HL-60 (cell line): ENCODE data around the gene FNDC10.

Experiments used
- DNase-seq, 2 experiments: peaks; one replicate each; pipeline ENCODE4 v3.0.0-alpha.2; 2010 to 2020; ENCODE audit warnings: low read depth in 1 of 2, low spot score in 1 of 2
- H3K27ac ChIP-seq: fragments of 250-450 bp; sonication (Bioruptor Pico); replicated peaks from 2 replicates; pipeline ENCODE4 v1.5.1; 2020; ENCODE audit warnings: mild to moderate bottlenecking, moderate library complexity
- H3K27me3 ChIP-seq: fragments of 250-450 bp; sonication (Bioruptor Pico); 2 replicates; pipeline ENCODE4 v1.5.1; 2021; ENCODE audit warnings: mild to moderate bottlenecking, moderate library complexity; ENCODE audit not compliant: insufficient read depth, poor library complexity, severe bottlenecking
- H3K4me3 ChIP-seq: replicated peaks from 2 replicates; pipeline ENCODE4 v1.5.1; 2011; ENCODE audit warnings: mild to moderate bottlenecking, control low read depth, low read length; ENCODE audit not compliant: insufficient read depth
- GABPA ChIP-seq: IDR thresholded peaks from 2 replicates; pipeline ENCODE4 v1.6.1; 2012; ENCODE audit warnings: low read depth
- POLR2AphosphoS5 ChIP-seq: IDR thresholded peaks from 2 replicates; pipeline ENCODE4 v1.6.1; 2012; ENCODE audit warnings: low read depth
- SPI1 ChIP-seq: IDR thresholded peaks from 2 replicates; pipeline ENCODE4 v1.6.1; 2012; ENCODE audit warnings: low read depth, mild to moderate bottlenecking, borderline replicate concordance
- TF ChIP-seq, protein P1 (sequence below): IDR thresholded peaks from one replicate; pipeline ENCODE4 v1.5.1; 2011; ENCODE audit warnings: low read length, control low read depth, inconsistent platforms; ENCODE audit not compliant: insufficient read depth
- TF ChIP-seq, protein P2 (sequence below): IDR thresholded peaks from 2 replicates; pipeline ENCODE4 v1.6.1; 2012; ENCODE audit warnings: low read depth; ENCODE audit not compliant: insufficient replicate concordance

Gene FNDC10

DNA sequence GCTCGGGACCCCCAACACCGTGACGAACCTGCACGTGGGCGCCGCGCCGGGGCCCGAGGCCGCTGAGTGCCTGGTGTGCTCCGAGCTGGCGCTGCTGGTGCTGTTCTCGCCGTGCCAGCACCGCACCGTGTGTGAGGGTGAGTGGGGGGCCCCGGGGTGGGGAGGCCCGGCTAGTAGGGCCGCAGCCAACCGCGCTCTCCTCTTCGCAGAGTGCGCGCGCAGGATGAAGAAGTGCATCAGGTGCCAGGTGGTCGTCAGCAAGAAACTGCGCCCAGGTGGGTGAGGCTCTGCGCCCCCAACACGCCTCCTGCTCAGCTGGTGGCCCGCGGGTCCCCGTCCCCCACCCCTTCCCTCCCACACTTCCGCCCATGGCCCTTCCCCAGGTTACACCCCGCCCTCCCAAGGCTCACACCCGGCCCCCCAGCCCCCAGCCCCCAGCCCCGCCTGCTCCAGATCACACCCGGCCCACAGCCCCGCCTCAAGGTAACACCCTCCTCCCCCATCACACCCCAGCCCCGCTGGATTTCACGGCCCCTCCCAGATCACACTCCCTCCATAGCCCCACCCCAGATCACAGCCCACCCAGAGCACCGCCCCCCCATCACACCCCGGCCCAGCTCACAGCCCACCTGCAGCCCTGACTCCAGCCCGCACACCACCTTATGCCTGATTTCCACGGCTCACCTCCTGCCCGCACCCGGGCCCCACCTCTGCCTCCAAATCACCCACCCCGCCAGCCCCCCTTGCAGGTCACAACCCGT is 29.7 kb upstream of the FNDC10 start:
- Histone ChIP-seq H3K27me3 (peaks cover 10% of the 10 kb centered on the region), H3K4me3 (no peak overlapping the region), H3K27ac (no peak overlapping the region)
- DNase-seq = no peak
- TF ChIP-seq SPI1 = no peak
- TF ChIP-seq, protein P1, sequence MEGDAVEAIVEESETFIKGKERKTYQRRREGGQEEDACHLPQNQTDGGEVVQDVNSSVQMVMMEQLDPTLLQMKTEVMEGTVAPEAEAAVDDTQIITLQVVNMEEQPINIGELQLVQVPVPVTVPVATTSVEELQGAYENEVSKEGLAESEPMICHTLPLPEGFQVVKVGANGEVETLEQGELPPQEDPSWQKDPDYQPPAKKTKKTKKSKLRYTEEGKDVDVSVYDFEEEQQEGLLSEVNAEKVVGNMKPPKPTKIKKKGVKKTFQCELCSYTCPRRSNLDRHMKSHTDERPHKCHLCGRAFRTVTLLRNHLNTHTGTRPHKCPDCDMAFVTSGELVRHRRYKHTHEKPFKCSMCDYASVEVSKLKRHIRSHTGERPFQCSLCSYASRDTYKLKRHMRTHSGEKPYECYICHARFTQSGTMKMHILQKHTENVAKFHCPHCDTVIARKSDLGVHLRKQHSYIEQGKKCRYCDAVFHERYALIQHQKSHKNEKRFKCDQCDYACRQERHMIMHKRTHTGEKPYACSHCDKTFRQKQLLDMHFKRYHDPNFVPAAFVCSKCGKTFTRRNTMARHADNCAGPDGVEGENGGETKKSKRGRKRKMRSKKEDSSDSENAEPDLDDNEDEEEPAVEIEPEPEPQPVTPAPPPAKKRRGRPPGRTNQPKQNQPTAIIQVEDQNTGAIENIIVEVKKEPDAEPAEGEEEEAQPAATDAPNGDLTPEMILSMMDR = no peak
- TF ChIP-seq, protein P2, sequence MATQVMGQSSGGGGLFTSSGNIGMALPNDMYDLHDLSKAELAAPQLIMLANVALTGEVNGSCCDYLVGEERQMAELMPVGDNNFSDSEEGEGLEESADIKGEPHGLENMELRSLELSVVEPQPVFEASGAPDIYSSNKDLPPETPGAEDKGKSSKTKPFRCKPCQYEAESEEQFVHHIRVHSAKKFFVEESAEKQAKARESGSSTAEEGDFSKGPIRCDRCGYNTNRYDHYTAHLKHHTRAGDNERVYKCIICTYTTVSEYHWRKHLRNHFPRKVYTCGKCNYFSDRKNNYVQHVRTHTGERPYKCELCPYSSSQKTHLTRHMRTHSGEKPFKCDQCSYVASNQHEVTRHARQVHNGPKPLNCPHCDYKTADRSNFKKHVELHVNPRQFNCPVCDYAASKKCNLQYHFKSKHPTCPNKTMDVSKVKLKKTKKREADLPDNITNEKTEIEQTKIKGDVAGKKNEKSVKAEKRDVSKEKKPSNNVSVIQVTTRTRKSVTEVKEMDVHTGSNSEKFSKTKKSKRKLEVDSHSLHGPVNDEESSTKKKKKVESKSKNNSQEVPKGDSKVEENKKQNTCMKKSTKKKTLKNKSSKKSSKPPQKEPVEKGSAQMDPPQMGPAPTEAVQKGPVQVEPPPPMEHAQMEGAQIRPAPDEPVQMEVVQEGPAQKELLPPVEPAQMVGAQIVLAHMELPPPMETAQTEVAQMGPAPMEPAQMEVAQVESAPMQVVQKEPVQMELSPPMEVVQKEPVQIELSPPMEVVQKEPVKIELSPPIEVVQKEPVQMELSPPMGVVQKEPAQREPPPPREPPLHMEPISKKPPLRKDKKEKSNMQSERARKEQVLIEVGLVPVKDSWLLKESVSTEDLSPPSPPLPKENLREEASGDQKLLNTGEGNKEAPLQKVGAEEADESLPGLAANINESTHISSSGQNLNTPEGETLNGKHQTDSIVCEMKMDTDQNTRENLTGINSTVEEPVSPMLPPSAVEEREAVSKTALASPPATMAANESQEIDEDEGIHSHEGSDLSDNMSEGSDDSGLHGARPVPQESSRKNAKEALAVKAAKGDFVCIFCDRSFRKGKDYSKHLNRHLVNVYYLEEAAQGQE = no peak
- TF ChIP-seq POLR2AphosphoS5 = no peak
- TF ChIP-seq GABPA = no peak

DNA sequence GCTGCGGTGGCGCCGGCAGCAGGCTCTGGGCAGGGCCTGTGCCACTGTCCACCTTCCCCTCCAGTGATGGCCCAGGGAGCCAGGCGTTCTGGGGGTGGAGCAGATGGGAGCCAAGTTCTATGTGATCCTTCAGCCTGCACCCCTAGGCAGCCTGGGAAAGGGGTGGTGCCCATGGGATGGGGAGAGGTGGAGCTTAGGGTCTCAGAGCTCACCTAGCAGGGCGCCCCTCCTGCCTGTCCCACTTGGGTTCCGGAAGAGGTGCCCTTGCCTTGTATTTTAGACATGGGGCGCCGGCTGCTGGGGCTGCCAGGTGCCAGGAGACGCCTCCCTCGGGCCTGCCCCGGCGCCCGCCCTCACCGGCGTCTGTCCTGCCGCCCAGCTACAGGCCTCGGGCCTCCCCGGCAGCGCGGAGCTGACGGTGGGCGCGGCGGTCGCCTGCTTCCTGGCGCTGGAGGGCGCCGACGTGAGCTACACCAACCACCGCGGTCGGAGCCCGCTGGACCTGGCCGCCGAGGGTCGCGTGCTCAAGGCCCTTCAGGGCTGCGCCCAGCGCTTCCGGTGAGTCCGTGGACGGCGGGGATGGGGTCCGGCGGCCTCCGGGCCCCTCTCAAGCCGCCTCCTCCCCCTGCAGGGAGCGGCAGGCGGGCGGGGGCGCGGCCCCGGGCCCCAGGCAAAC is 29.0 kb upstream of the FNDC10 start:
- Histone ChIP-seq H3K27me3 (peaks cover 10% of the 10 kb centered on the region), H3K27ac (no peak overlapping the region), H3K4me3 (no peak overlapping the region)
- DNase-seq = no peak
- TF ChIP-seq GABPA = no peak
- no peak for TF ChIP-seq SPI1
- no peak for TF ChIP-seq POLR2AphosphoS5
- TF ChIP-seq, protein P1 = no peak
- TF ChIP-seq, protein P2 = no peak

DNA sequence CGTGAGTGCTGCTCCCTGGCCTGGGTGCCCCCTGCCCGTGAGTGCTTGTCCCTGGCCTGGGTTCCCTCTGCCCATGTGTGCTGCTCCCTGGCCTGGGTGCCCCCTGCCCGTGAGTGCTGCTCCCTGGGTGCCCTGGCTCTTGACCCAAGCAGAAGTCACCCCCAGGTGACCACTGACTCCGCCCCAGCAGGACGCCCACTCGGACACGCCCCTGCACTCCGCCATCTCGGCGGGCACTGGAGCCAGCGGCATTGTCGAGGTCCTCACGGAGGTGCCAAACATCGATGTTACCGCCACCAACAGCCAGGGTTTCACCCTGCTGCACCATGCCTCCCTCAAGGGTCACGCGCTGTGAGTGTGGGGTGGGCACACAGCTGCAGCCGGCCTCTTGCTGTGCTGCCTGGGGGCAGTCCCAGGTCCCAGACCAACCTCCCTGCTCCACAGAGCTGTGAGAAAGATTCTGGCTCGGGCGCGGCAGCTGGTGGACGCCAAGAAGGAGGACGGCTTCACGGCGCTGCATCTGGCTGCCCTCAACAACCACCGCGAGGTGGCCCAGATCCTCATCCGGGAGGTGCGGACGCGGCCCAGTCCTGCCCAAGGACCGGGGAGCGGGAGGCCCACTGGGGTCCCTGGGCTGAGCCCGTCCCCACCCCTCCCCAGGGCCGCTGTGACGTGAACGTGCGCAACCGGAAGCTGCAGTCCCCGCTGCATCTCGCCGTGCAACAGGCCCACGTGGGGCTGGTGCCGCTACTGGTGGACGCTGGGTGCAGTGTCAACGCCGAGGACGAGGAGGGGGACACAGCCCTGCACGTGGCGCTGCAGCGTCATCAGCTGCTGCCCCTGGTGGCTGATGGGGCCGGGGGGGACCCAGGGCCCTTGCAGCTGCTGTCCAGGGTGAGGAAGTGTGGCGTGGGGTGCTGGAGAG is 28.2 kb upstream of the FNDC10 start:
- H3K27me3 ChIP-seq = peaks cover 10% of the 10 kb centered on the region
- H3K4me3 ChIP-seq = no peak overlapping the region
- TF ChIP-seq GABPA = no peak
- TF ChIP-seq, protein P2 = peak; percentile 45
- DNase-seq = no peak
- no peak overlapping the region for H3K27ac ChIP-seq
